Fibroblast of pulmonary artery (primary cell): ENCODE data around the gene KRTAP5-10.
"Not testable (repeated sequence)": the region's sequence is repeated elsewhere in the genome, so short reads cannot be mapped to it uniquely, and the experiment has no call there.

Experiments used
- DNase-seq: peaks from one replicate; pipeline ENCODE4 v3.0.0-alpha.2; 2010; ENCODE audit warnings: low read depth
- H3K4me3 ChIP-seq: replicated peaks from 2 replicates; pipeline ENCODE4 v1.5.1; 2011; ENCODE audit warnings: low read depth, mild to moderate bottlenecking, control low read depth, low read length, moderate library complexity
- CTCF ChIP-seq: IDR thresholded peaks from 2 replicates; pipeline ENCODE4 v1.5.1; 2011; ENCODE audit warnings: mild to moderate bottlenecking, control low read depth, low read length, inconsistent platforms; ENCODE audit errors: missing control alignments

Gene KRTAP5-10

GRCh38 chr11:71538666-71538990 is 26.7 kb upstream of the KRTAP5-10 start:
- DNase-seq = no peak
- H3K4me3 ChIP-seq = no peak overlapping the region
- no peak for TF ChIP-seq CTCF

- TF ChIP-seq CTCF = no peak
- no peak overlapping the region for H3K4me3 ChIP-seq
- no peak for DNase-seq
These were observed 26.3 kb upstream of the KRTAP5-10 start for GRCh38 chr11:71539017-71539416.

- not testable (repeated sequence) for H3K4me3 ChIP-seq, DNase-seq
These were observed 25.4 kb upstream of the KRTAP5-10 start for GRCh38 chr11:71539971-71540370.

- DNase-seq, H3K4me3 ChIP-seq: not testable (repeated sequence)
These were observed 24.6 kb upstream of the KRTAP5-10 start for GRCh38 chr11:71540521-71541304.

GRCh38 chr11:71542382-71542781 is 23.0 kb upstream of the KRTAP5-10 start:
- no peak for DNase-seq
- no peak overlapping the region for H3K4me3 ChIP-seq
- no peak for TF ChIP-seq CTCF

- no peak overlapping the region for H3K4me3 ChIP-seq
- no peak for DNase-seq
- TF ChIP-seq CTCF = no peak
These were observed 22.2 kb upstream of the KRTAP5-10 start for GRCh38 chr11:71542879-71543777.

GRCh38 chr11:71543866-71544265 is 21.5 kb upstream of the KRTAP5-10 start:
- no peak for TF ChIP-seq CTCF
- DNase-seq = no peak
- H3K4me3 ChIP-seq = no peak overlapping the region
